Tibial nerve (tissue), 4 donors: ENCODE results near the gene TBK1. TPM values are rescaled to one million over a fixed set of nuclear protein-coding genes. Genes with fewer than 3 reads are reported as not detected.

Experiments used
- DNase-seq, 2 donors: peaks; one replicate each; pipeline ENCODE4 v3.0.0-alpha.2; 2019; ENCODE audit warnings: low spot score in 2 of 2
- H3K27ac ChIP-seq, 4 donors: fragments of 200-600 bp; sonication (generic) in 3 of 4; one replicate each; pipeline ENCODE4 v1.5.1; 2017 to 2019; ENCODE audit warnings: mild to moderate bottlenecking in 1 of 4
- H3K27me3 ChIP-seq, 2 donors: fragments of 200-600 bp; sonication (generic) in 1 of 2; one replicate each; pipeline versions ENCODE4 v1.5.1 to v1.6.0; 2017 to 2019
- H3K36me3 ChIP-seq, 3 donors: fragments of 200-600 bp; sonication (generic); one replicate each; pipeline ENCODE4 v1.5.1; 2018 to 2019
- H3K4me1 ChIP-seq, 4 donors: fragments of 200-600 bp; sonication (generic) in 3 of 4; one replicate each; pipeline ENCODE4 v1.5.1; 2017 to 2019
- H3K4me3 ChIP-seq, 4 donors: fragments of 200-600 bp; sonication (generic) in 3 of 4; one replicate each; pipeline ENCODE4 v1.5.1; 2017 to 2019; ENCODE audit warnings: mild to moderate bottlenecking in 1 of 4, moderate library complexity in 1 of 4
- H3K9me3 ChIP-seq, 4 donors: fragments of 200-600 bp; sonication (generic) in 3 of 4; one replicate each; pipeline ENCODE4 v1.5.1; 2017 to 2019
- CTCF ChIP-seq, 5 experiments: fragments of 200-600 bp in 3 of 5; fragments of 450-650 bp in 2 of 5; sonication (generic) in 3 of 5; IDR thresholded peaks; one replicate each; pipeline ENCODE4 v1.5.1; 2016 to 2019; ENCODE audit warnings: antibody characterized with exemption in 5 of 5, mild to moderate bottlenecking in 3 of 5, moderate library complexity in 2 of 5
- EP300 ChIP-seq, 2 donors: sonication (generic); formaldehyde crosslinking; IDR thresholded peaks; one replicate each; pipeline ENCODE4 v1.6.1; 2017; ENCODE audit warnings: antibody characterized with exemption in 2 of 2, mild to moderate bottlenecking in 1 of 2
- POLR2A ChIP-seq, 2 donors: fragments of 450-650 bp; IDR thresholded peaks; one replicate each; pipeline ENCODE4 v1.6.1; 2017; ENCODE audit warnings: antibody characterized with exemption in 2 of 2, mild to moderate bottlenecking in 2 of 2, moderate library complexity in 2 of 2
- WGBS, 2 donors: methylation state at CpG; one replicate each; pipeline ENCODE4 v1.1.5; 2018; 5-methylcytosine and 5-hydroxymethylcytosine counted together
- total RNA-seq, 4 donors: library from RNA; depleted of rRNA; stranded (reverse); fragments of >200 nt; gene quantifications; one replicate each; pipeline ENCODE4 v1.1.0, GENCODE V29; 2016

Gene TBK1
- total RNA-seq, 4 donors from 2014 or later = 25.2 to 36.7 (median 29.3) TPM

DNA sequence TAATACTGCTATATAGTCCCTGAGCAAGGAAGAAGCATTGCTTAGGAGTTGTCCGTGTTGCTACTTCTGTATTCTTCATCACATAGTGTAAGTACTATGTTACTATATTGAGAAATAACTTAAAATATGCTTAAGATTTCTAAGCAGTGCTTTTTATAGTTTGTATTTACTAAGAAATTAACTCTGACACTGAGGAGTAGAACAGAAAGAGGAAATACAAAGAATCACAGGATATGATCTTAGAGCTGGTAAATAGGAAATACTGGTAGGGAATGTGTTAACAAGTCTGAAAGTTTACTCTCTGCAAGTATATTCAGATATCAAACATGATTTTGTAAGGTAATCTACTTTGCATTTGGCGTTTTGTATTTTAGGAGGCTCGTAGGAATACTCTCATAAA, 32.2 kb upstream of the TBK1 start:
- Histone ChIP-seq H3K9me3 (no peaks in the 10 kb centered on the region), H3K4me1 (no peaks in the 10 kb centered on the region), H3K36me3 (peaks cover 3 to 97% (median 17%) of the 10 kb centered on the region in 3 donors), H3K27me3 (no peaks in the 10 kb centered on the region), H3K27ac (no peak overlapping the region), H3K4me3 (no peak overlapping the region)
- DNase-seq = no peak
- WGBS, 2 donors = 79 to 84% methylated on average over 3 of the region's 3 CpGs
- TF ChIP-seq CTCF (IDR thresholded peaks at IDR 0.05) = no peak

DNA sequence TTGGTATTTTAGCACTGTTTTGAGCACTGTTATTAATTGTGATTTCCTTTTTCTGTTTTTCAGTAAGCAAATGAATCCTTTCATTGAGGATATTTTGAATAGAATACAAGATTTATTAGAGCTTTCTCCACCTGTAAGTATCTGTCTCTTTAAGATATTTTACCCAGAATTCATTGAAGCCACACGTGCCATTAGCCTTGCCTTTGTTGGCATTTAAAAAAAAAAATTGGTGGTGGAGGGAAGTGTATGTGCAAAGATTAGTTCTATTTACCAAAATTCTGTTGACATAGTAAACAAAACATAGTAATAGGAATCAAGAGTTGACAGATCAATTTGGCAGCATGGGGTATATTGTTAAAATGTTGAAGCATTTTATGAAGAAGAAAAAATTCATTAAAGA, 23.9 kb upstream of the TBK1 start:
- 16 to 28% methylated on average over 1 of the region's 1 CpG for WGBS, 2 donors
- Histone ChIP-seq H3K36me3 (peaks cover 0 to 99% (median 19%) of the 10 kb centered on the region in 3 donors), H3K4me1 (no peaks in the 10 kb centered on the region), H3K4me3 (no peak overlapping the region), H3K27ac (no peak overlapping the region), H3K27me3 (no peaks in the 10 kb centered on the region), H3K9me3 (no peaks in the 10 kb centered on the region)
- no peak for TF ChIP-seq CTCF (IDR thresholded peaks at IDR 0.05)
- TF ChIP-seq EP300 (IDR thresholded peaks at IDR 0.05) = no peak
- no peak for TF ChIP-seq POLR2A (IDR thresholded peaks at IDR 0.05)
- DNase-seq = no peak

DNA sequence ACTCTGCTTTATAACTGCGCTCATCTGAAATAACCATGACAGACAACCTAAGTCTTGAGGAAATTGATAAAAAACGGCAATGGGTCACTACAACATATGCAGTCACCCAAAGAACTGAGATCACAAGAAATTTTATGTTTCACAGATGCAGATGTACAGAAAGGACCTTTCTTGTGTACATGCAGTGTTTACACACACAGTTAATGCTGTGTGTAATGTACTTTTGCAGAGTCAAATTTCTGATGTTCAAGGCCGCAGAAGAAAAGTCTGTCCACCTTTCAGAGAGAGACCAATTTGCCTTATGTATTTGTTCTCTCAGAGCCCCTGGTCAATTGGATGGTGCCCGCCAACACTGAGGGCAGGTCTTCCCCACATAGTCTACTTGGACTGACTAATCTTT, 23.0 kb upstream of the TBK1 start:
- DNase-seq = no peak
- Histone ChIP-seq H3K4me3 (no peak overlapping the region), H3K9me3 (no peaks in the 10 kb centered on the region), H3K27ac (no peak overlapping the region), H3K4me1 (no peaks in the 10 kb centered on the region), H3K36me3 (peaks cover 0 to 99% (median 19%) of the 10 kb centered on the region in 3 donors), H3K27me3 (no peaks in the 10 kb centered on the region)
- WGBS, 2 donors = 93 to 96% methylated on average over 4 of the region's 4 CpGs
- no peak for TF ChIP-seq CTCF (IDR thresholded peaks at IDR 0.05)
- no peak for TF ChIP-seq POLR2A (IDR thresholded peaks at IDR 0.05)
- TF ChIP-seq EP300 (IDR thresholded peaks at IDR 0.05) = no peak

- Histone ChIP-seq H3K4me3 (no peak overlapping the region), H3K36me3 (peaks cover 0 to 99% (median 13%) of the 10 kb centered on the region in 3 donors), H3K27ac (no peak overlapping the region), H3K9me3 (no peaks in the 10 kb centered on the region), H3K27me3 (no peaks in the 10 kb centered on the region), H3K4me1 (no peaks in the 10 kb centered on the region)
- TF ChIP-seq EP300 (IDR thresholded peaks at IDR 0.05) = no peak
- no peak for TF ChIP-seq POLR2A (IDR thresholded peaks at IDR 0.05)
- TF ChIP-seq CTCF (IDR thresholded peaks at IDR 0.05) = no peak
- 59 to 68% methylated on average over 2 of the region's 2 CpGs for WGBS, 2 donors
- no peak for DNase-seq
These were observed 21.0 kb upstream of the TBK1 start for GRCh38 chr12:64430886-64431285.

DNA sequence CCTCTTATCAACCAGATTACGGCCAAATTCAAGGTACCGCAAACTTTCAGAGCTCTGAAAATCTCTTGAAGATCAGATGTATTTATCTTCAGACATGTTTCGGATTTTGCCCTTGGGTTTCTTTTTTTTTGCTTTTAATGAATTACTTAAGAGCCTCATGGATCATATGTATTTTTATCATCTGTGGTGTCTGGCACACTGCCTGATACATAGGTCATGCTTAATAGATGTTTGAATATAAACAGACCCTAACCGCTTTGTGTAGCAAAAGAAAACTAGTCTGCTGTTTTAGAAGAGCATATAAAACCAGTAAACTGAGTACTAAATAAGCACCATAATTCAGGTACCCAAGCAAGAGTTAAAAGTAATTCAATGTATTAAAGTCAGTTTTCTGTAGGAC, 20.1 kb upstream of the TBK1 start:
- Histone ChIP-seq H3K27me3 (no peaks in the 10 kb centered on the region), H3K9me3 (no peaks in the 10 kb centered on the region), H3K4me1 (no peaks in the 10 kb centered on the region), H3K36me3 (peaks cover 0 to 100% (median 14%) of the 10 kb centered on the region in 3 donors), H3K4me3 (no peak overlapping the region), H3K27ac (no peak overlapping the region)
- WGBS, 2 donors = 93 to 94% methylated on average over 4 of the region's 4 CpGs
- no peak for DNase-seq
- TF ChIP-seq POLR2A (IDR thresholded peaks at IDR 0.05) (no peak), CTCF (IDR thresholded peaks at IDR 0.05) (no peak), EP300 (IDR thresholded peaks at IDR 0.05) (no peak)
